Activated T-cell treated with anti-CD3 and anti-CD28 coated beads, Interleukin-2, amount 50 U/mL, for 1 hour (primary cell): ENCODE results near the gene PRDM16.

Experiments used
- DNase-seq: peaks from one replicate; pipeline ENCODE4 v3.0.0-alpha.2; 2020

The PRDM16 gene

GRCh38 chr1:3170561-3171453 is 101.8 kb downstream of the PRDM16 start:
- DNase-seq: no peak

- DNase-seq: no peak
Observed at GRCh38 chr1:3171761-3172160, 102.8 kb downstream of the PRDM16 start.

GRCh38 chr1:3172431-3173380 is 103.7 kb downstream of the PRDM16 start:
- DNase-seq: no peak

- no peak for DNase-seq
Observed at GRCh38 chr1:3173381-3173980, 104.5 kb downstream of the PRDM16 start.

GRCh38 chr1:3174487-3175247 is 105.7 kb downstream of the PRDM16 start:
- DNase-seq: no peak

- no peak for DNase-seq
Observed at GRCh38 chr1:3175486-3175885, 106.5 kb downstream of the PRDM16 start.

- no peak for DNase-seq
Observed at GRCh38 chr1:3176028-3176427, 107.0 kb downstream of the PRDM16 start.

GRCh38 chr1:3176820-3177219 is 107.8 kb downstream of the PRDM16 start:
- no peak for DNase-seq

- no peak for DNase-seq
Observed at GRCh38 chr1:3178279-3178678, 109.3 kb downstream of the PRDM16 start.

- DNase-seq: no peak
Observed at GRCh38 chr1:3179471-3179870, 110.5 kb downstream of the PRDM16 start.

- no peak for DNase-seq
Observed at GRCh38 chr1:3180915-3181314, 111.9 kb downstream of the PRDM16 start.

GRCh38 chr1:3181956-3182355 is 113.0 kb downstream of the PRDM16 start:
- DNase-seq: no peak

- no peak for DNase-seq
Observed at GRCh38 chr1:3183411-3183810, 114.4 kb downstream of the PRDM16 start.

GRCh38 chr1:3183813-3184212 is 114.8 kb downstream of the PRDM16 start:
- DNase-seq: no peak

- no peak for DNase-seq
Observed at GRCh38 chr1:3184666-3185065, 115.7 kb downstream of the PRDM16 start.

GRCh38 chr1:3185896-3186525 is 117.0 kb downstream of the PRDM16 start:
- no peak for DNase-seq

GRCh38 chr1:3186526-3186921 is 117.5 kb downstream of the PRDM16 start:
- no peak for DNase-seq

GRCh38 chr1:3187415-3188149 is 118.6 kb downstream of the PRDM16 start:
- no peak for DNase-seq

- DNase-seq: no peak
Observed at GRCh38 chr1:3188150-3188971, 119.4 kb downstream of the PRDM16 start.
